Measurements from ENCODE around the gene SASH3.

The SASH3 gene

GRCh38 chrX:129762448-129762847 is 17.3 kb upstream of the SASH3 start:
- WGBS, 2 donors (ENCODE audit: extremely low coverage in 2 of 2, insufficient read length in 2 of 2, insufficient replicate concordance in 1 of 2): no CpG with 5 or more reads among the region's 3 CpGs

GRCh38 chrX:129763666-129764065 is 16.1 kb upstream of the SASH3 start:
- Histone ChIP-seq H3K4me1 (ENCODE audit: control insufficient read depth in 2 of 2, insufficient read depth in 1 of 2, low read depth in 1 of 2, low read length in 2 of 2) (peaks cover 2 to 3% of the 10 kb centered on the region in 2 donors), H2AK5ac (ENCODE audit: low read depth, low read length) (no peak overlapping the region), H4K8ac (ENCODE audit: low read depth, low read length) (no peak overlapping the region), H3K36me3 (replicated peaks in 1 of 2; ENCODE audit: control insufficient read depth in 2 of 2, insufficient read depth in 2 of 2, low read length in 2 of 2) (no peaks in the 10 kb centered on the region), H3K79me1 (ENCODE audit: low read depth, low read length) (no peaks in the 10 kb centered on the region), H3K4ac (ENCODE audit: low read length) (no peak overlapping the region), H3K9ac (ENCODE audit: low read depth, low read length, poor library complexity) (no peak overlapping the region), H3K27me3 (ENCODE audit: control insufficient read depth in 3 of 3, insufficient read depth in 3 of 3, low read depth in 1 of 3, low read length in 3 of 3) (peaks cover 0 to 5% (median 0%) of the 10 kb centered on the region in 3 experiments), H2AFZ (ENCODE audit: low read length) (no peak overlapping the region), H3K14ac (ENCODE audit: low read length) (no peak overlapping the region), H3K4me2 (ENCODE audit: insufficient read depth, low read length, poor library complexity, severe bottlenecking) (no peak overlapping the region), H2BK15ac (ENCODE audit: low read length) (no peak overlapping the region), H3K18ac (ENCODE audit: low read length) (no peak overlapping the region), H2BK5ac (ENCODE audit: low read length) (no peak overlapping the region), H2BK12ac (ENCODE audit: low read length) (no peak overlapping the region), H4K91ac (ENCODE audit: low read depth, low read length, poor library complexity) (no peak overlapping the region), H3K9me3 (replicated peaks in 1 of 2; ENCODE audit: control insufficient read depth in 2 of 2, insufficient read depth in 1 of 2, low read depth in 1 of 2, low read length in 2 of 2) (no peaks in the 10 kb centered on the region), H3K23ac (ENCODE audit: low read depth, low read length, poor library complexity) (no peak overlapping the region), H3K4me3 (ENCODE audit: low read length in 2 of 2) (no peak overlapping the region), H2BK120ac (ENCODE audit: low read depth, low read length) (no peak overlapping the region), H3K27ac (replicated peaks; ENCODE audit: low read length) (no peak overlapping the region)
- no peak for DNase-seq (ENCODE audit: low spot score)

More at GRCh38 chrX:129762448-129762847, 17.3 kb upstream of the SASH3 start:
- Histone ChIP-seq H3K4me3 (ENCODE audit: low read length in 2 of 2) (no peak overlapping the region), H4K8ac (ENCODE audit: low read depth, low read length) (no peak overlapping the region), H4K91ac (ENCODE audit: low read depth, low read length, poor library complexity) (no peak overlapping the region), H2AK5ac (ENCODE audit: low read depth, low read length) (no peak overlapping the region), H3K4me2 (ENCODE audit: insufficient read depth, low read length, poor library complexity, severe bottlenecking) (no peak overlapping the region), H3K4ac (ENCODE audit: low read length) (no peak overlapping the region), H3K4me1 (ENCODE audit: control insufficient read depth in 2 of 2, insufficient read depth in 1 of 2, low read depth in 1 of 2, low read length in 2 of 2) (peaks cover 2 to 3% of the 10 kb centered on the region in 2 donors), H2BK5ac (ENCODE audit: low read length) (no peak overlapping the region), H2BK15ac (ENCODE audit: low read length) (no peak overlapping the region), H3K9ac (ENCODE audit: low read depth, low read length, poor library complexity) (no peak overlapping the region), H3K27me3 (ENCODE audit: control insufficient read depth in 3 of 3, insufficient read depth in 3 of 3, low read depth in 1 of 3, low read length in 3 of 3) (peaks cover 0 to 5% (median 0%) of the 10 kb centered on the region in 3 experiments), H3K18ac (ENCODE audit: low read length) (no peak overlapping the region), H3K9me3 (replicated peaks in 1 of 2; ENCODE audit: control insufficient read depth in 2 of 2, insufficient read depth in 1 of 2, low read depth in 1 of 2, low read length in 2 of 2) (no peaks in the 10 kb centered on the region), H3K27ac (replicated peaks; ENCODE audit: low read length) (no peak overlapping the region), H2AFZ (ENCODE audit: low read length) (no peak overlapping the region), H3K79me1 (ENCODE audit: low read depth, low read length) (no peaks in the 10 kb centered on the region), H3K14ac (ENCODE audit: low read length) (no peak overlapping the region), H2BK12ac (ENCODE audit: low read length) (no peak overlapping the region), H3K36me3 (replicated peaks in 1 of 2; ENCODE audit: control insufficient read depth in 2 of 2, insufficient read depth in 2 of 2, low read length in 2 of 2) (no peaks in the 10 kb centered on the region), H3K23ac (ENCODE audit: low read depth, low read length, poor library complexity) (no peak overlapping the region), H2BK120ac (ENCODE audit: low read depth, low read length) (no peak overlapping the region)
- DNase-seq (ENCODE audit: low spot score): no peak

- no peak overlapping the region for H2AFZ ChIP-seq (ENCODE audit: low read length)
- H2BK120ac ChIP-seq (ENCODE audit: low read depth, low read length): no peak overlapping the region
- H3K14ac ChIP-seq (ENCODE audit: low read length): no peak overlapping the region
- H3K4me2 ChIP-seq (ENCODE audit: insufficient read depth, low read length, poor library complexity, severe bottlenecking): no peak overlapping the region
- no peaks in the 10 kb centered on the region for H3K36me3 ChIP-seq (replicated peaks in 1 of 2; ENCODE audit: control insufficient read depth in 2 of 2, insufficient read depth in 2 of 2, low read length in 2 of 2)
- no peaks in the 10 kb centered on the region for H3K9me3 ChIP-seq (replicated peaks in 1 of 2; ENCODE audit: control insufficient read depth in 2 of 2, insufficient read depth in 1 of 2, low read depth in 1 of 2, low read length in 2 of 2)
- DNase-seq (ENCODE audit: low spot score): no peak
- H2BK15ac ChIP-seq (ENCODE audit: low read length): no peak overlapping the region
- no peak overlapping the region for H3K23ac ChIP-seq (ENCODE audit: low read depth, low read length, poor library complexity)
- H3K79me1 ChIP-seq (ENCODE audit: low read depth, low read length): no peaks in the 10 kb centered on the region
- no peak overlapping the region for H2BK5ac ChIP-seq (ENCODE audit: low read length)
- H3K27ac ChIP-seq (replicated peaks; ENCODE audit: low read length): no peak overlapping the region
- no peak overlapping the region for H2AK5ac ChIP-seq (ENCODE audit: low read depth, low read length)
- H3K9ac ChIP-seq (ENCODE audit: low read depth, low read length, poor library complexity): no peak overlapping the region
- H4K91ac ChIP-seq (ENCODE audit: low read depth, low read length, poor library complexity): no peak overlapping the region
- H3K27me3 ChIP-seq (ENCODE audit: control insufficient read depth in 3 of 3, insufficient read depth in 3 of 3, low read depth in 1 of 3, low read length in 3 of 3): peaks cover 0 to 3% (median 0%) of the 10 kb centered on the region in 3 experiments
- H3K4me3 ChIP-seq (ENCODE audit: low read length in 2 of 2): no peak overlapping the region
- no peak overlapping the region for H2BK12ac ChIP-seq (ENCODE audit: low read length)
- no peak overlapping the region for H3K18ac ChIP-seq (ENCODE audit: low read length)
- H3K4ac ChIP-seq (ENCODE audit: low read length): no peak overlapping the region
- no peak overlapping the region for H4K8ac ChIP-seq (ENCODE audit: low read depth, low read length)
- peaks cover 0 to 2% of the 10 kb centered on the region in 2 donors for H3K4me1 ChIP-seq (ENCODE audit: control insufficient read depth in 2 of 2, insufficient read depth in 1 of 2, low read depth in 1 of 2, low read length in 2 of 2)
- no CpG with 5 or more reads among the region's 8 CpGs for WGBS, 2 donors (ENCODE audit: extremely low coverage in 2 of 2, insufficient read length in 2 of 2, insufficient replicate concordance in 1 of 2)
Observed at GRCh38 chrX:129768186-129768585, 11.6 kb upstream of the SASH3 start.

DNA sequence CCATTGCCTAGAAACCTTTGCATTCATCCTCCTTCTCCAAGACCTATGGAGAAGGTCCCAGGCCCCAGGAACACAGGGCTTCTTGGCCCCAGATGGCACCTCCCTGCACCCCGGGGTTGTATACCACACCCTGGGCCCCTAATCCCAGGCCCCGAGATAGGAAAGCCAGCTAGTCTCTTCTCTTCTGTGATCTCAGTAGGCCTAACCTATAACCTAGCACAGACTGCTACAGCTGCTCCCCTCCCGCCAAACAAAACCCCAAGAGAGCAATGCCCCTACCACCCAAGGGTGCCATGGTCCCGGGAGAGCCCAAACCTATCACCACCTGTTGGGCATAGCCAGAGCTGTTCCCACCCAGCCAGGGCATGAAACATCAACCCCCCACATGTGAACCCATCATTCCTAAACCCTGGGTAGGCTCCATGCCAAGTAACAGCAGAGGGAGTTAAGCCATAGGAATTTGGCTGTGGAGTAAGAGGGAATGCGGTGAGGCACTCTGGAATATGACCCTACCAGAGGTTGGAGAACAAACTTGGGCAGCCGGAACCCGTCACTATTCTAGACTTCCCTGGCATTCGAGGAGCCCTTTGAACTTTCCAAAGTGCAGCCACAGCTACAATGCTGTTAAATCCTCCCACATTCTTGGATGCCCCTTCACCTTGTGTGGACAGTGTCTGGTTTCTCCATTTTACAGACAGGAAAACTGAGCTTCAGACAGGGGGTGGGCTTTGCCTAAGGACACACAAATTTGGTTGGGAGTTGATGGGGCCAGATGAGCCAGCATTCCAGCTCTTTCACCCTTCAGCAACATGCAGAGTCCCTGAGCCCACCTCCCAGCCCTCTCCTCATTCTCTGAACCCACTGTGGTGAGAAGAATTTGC is 10.9 kb upstream of the SASH3 start:
- no peak overlapping the region for H4K91ac ChIP-seq (ENCODE audit: low read depth, low read length, poor library complexity)
- H3K23ac ChIP-seq (ENCODE audit: low read depth, low read length, poor library complexity): no peak overlapping the region
- H2AK5ac ChIP-seq (ENCODE audit: low read depth, low read length): no peak overlapping the region
- H3K27me3 ChIP-seq (ENCODE audit: control insufficient read depth in 3 of 3, insufficient read depth in 3 of 3, low read depth in 1 of 3, low read length in 3 of 3): peaks cover 0 to 3% (median 0%) of the 10 kb centered on the region in 3 experiments
- no peak overlapping the region for H2AFZ ChIP-seq (ENCODE audit: low read length)
- H4K8ac ChIP-seq (ENCODE audit: low read depth, low read length): no peak overlapping the region
- no peak overlapping the region for H3K9ac ChIP-seq (ENCODE audit: low read depth, low read length, poor library complexity)
- H2BK5ac ChIP-seq (ENCODE audit: low read length): no peak overlapping the region
- H3K27ac ChIP-seq (replicated peaks; ENCODE audit: low read length): no peak overlapping the region
- H2BK15ac ChIP-seq (ENCODE audit: low read length): no peak overlapping the region
- no peaks in the 10 kb centered on the region for H3K79me1 ChIP-seq (ENCODE audit: low read depth, low read length)
- no peaks in the 10 kb centered on the region for H3K36me3 ChIP-seq (replicated peaks in 1 of 2; ENCODE audit: control insufficient read depth in 2 of 2, insufficient read depth in 2 of 2, low read length in 2 of 2)
- H2BK12ac ChIP-seq (ENCODE audit: low read length): no peak overlapping the region
- peaks cover 0 to 2% of the 10 kb centered on the region in 2 donors for H3K4me1 ChIP-seq (ENCODE audit: control insufficient read depth in 2 of 2, insufficient read depth in 1 of 2, low read depth in 1 of 2, low read length in 2 of 2)
- H2BK120ac ChIP-seq (ENCODE audit: low read depth, low read length): no peak overlapping the region
- no peak overlapping the region for H3K18ac ChIP-seq (ENCODE audit: low read length)
- no CpG with 5 or more reads among the region's 8 CpGs for WGBS, 2 donors (ENCODE audit: extremely low coverage in 2 of 2, insufficient read length in 2 of 2, insufficient replicate concordance in 1 of 2)
- H3K4me2 ChIP-seq (ENCODE audit: insufficient read depth, low read length, poor library complexity, severe bottlenecking): no peak overlapping the region
- DNase-seq (ENCODE audit: low spot score): no peak
- H3K4me3 ChIP-seq (ENCODE audit: low read length in 2 of 2): no peak overlapping the region
- no peaks in the 10 kb centered on the region for H3K9me3 ChIP-seq (replicated peaks in 1 of 2; ENCODE audit: control insufficient read depth in 2 of 2, insufficient read depth in 1 of 2, low read depth in 1 of 2, low read length in 2 of 2)
- H3K14ac ChIP-seq (ENCODE audit: low read length): no peak overlapping the region
- no peak overlapping the region for H3K4ac ChIP-seq (ENCODE audit: low read length)

All from neuronal stem cell (in vitro differentiated cells).